Glomerular visceral epithelial cell (primary cell): Measurements from ENCODE around the gene TBX4.

Experiments used
- DNase-seq: peaks from one replicate; pipeline ENCODE4 v3.0.0-alpha.2; 2016; ENCODE audit errors: extremely low spot score

The TBX4 gene

GRCh38 chr17:61412860-61413660, 39.2 kb upstream of the TBX4 start:
- DNase-seq, result no peak

- DNase-seq, result no peak
These were observed 38.5 kb upstream of the TBX4 start for GRCh38 chr17:61413661-61414126.

- no peak for DNase-seq
These were observed 37.9 kb upstream of the TBX4 start for GRCh38 chr17:61414141-61414935.

- no peak for DNase-seq
These were observed 37.3 kb upstream of the TBX4 start for GRCh38 chr17:61414936-61415251.

- DNase-seq, result no peak
These were observed 36.6 kb upstream of the TBX4 start for GRCh38 chr17:61415374-61416210.

- no peak for DNase-seq
These were observed 36.0 kb upstream of the TBX4 start for GRCh38 chr17:61416211-61416539.

GRCh38 chr17:61416540-61417363, 35.5 kb upstream of the TBX4 start:
- DNase-seq, result peak; percentile 83

- no peak for DNase-seq
These were observed 33.8 kb upstream of the TBX4 start for GRCh38 chr17:61418449-61418848.

- no peak for DNase-seq
These were observed 32.7 kb upstream of the TBX4 start for GRCh38 chr17:61419496-61420046.

GRCh38 chr17:61420052-61420451, 32.2 kb upstream of the TBX4 start:
- no peak for DNase-seq

- no peak for DNase-seq
These were observed 31.4 kb upstream of the TBX4 start for GRCh38 chr17:61420745-61421398.

GRCh38 chr17:61421460-61421859, 30.8 kb upstream of the TBX4 start:
- DNase-seq, result no peak

GRCh38 chr17:61422116-61422799, 30.0 kb upstream of the TBX4 start:
- DNase-seq, result no peak

- DNase-seq, result no peak
These were observed 29.4 kb upstream of the TBX4 start for GRCh38 chr17:61422869-61423268.

- no peak for DNase-seq
These were observed 28.1 kb upstream of the TBX4 start for GRCh38 chr17:61423967-61424649.

GRCh38 chr17:61425682-61426481, 26.3 kb upstream of the TBX4 start:
- no peak for DNase-seq

GRCh38 chr17:61426482-61427304, 25.5 kb upstream of the TBX4 start:
- DNase-seq, result peak; percentile 53

GRCh38 chr17:61427567-61427966, 24.7 kb upstream of the TBX4 start:
- no peak for DNase-seq
